PC-3 (cell line): ENCODE results near the gene PDIA6. TPM values are rescaled to one million over a fixed set of nuclear protein-coding genes. Genes with fewer than 3 reads are reported as not detected.
"Not testable (repeated sequence)": the region's sequence is repeated elsewhere in the genome, so short reads cannot be mapped to it uniquely, and the experiment has no call there.

ENCODE experiments used
- ATAC-seq: fragments of 200-7000 bp; cut with Tn5 transposase; 2 replicates; pipeline ENCODE4 v1.9.1; 2020; ENCODE audit warnings: mild to moderate bottlenecking, moderate library complexity
- BruUV-seq: library from RNA; stranded (reverse); fragments of 400-500 nt; replicated peaks from 2 replicates; lab custom pipeline; 2021; lab: Mats Ljungman, UMichigan
- CTCF ChIA-PET: fragments of 300-600 bp; sonication (Branson Sonifier 250); formaldehyde crosslinking; loops from one replicate; lab custom pipeline; 2022; ENCODE audit warnings: antibody characterized with exemption; lab: Charles Lee
- POLR2A ChIA-PET: fragments of 300-600 bp; sonication (Branson Sonifier 250); formaldehyde crosslinking; loops from one replicate; lab custom pipeline; 2022; ENCODE audit warnings: antibody characterized with exemption; ENCODE audit not compliant: unreplicated experiment; lab: Charles Lee
- DNase-seq: peaks from one replicate; pipeline ENCODE4 v3.0.0-alpha.2; 2015
- H2AFZ ChIP-seq: fragments of 300-600 bp; sonication (generic); 2 replicates; pipeline ENCODE4 v1.6.0; 2016; ENCODE audit warnings: antibody characterized with exemption, low read length
- H3F3A ChIP-seq: fragments of 300-600 bp; sonication (generic); one replicate; pipeline ENCODE4 v1.6.0; 2017; ENCODE audit warnings: antibody characterized with exemption, low read length, control low read depth, mild to moderate bottlenecking; ENCODE audit not compliant: unreplicated experiment
- H3K27ac ChIP-seq: fragments of 300-600 bp; sonication (generic); 2 replicates; pipeline ENCODE4 v1.5.1; 2016; ENCODE audit warnings: mild to moderate bottlenecking, low read length
- H3K27me3 ChIP-seq: fragments of 300-600 bp; sonication (generic); 2 replicates; pipeline ENCODE4 v1.6.1; 2016; ENCODE audit warnings: low read length, mixed read lengths
- H3K36me3 ChIP-seq: fragments of 300-600 bp; sonication (generic); 2 replicates; pipeline ENCODE4 v1.6.1; 2016; ENCODE audit warnings: low read depth, mixed run types, low read length, mixed read lengths
- H3K4me1 ChIP-seq: fragments of 300-600 bp; sonication (generic); 2 replicates; pipeline ENCODE4 v1.5.1; 2016; ENCODE audit warnings: low read length; ENCODE audit not compliant: insufficient read depth
- H3K4me2 ChIP-seq: fragments of 300-600 bp; sonication (generic); 2 replicates; pipeline ENCODE4 v1.6.0; 2016; ENCODE audit warnings: low read length
- H3K4me3 ChIP-seq: fragments of 300-600 bp; sonication (generic); 2 replicates; pipeline ENCODE4 v1.5.1; 2016; ENCODE audit warnings: mild to moderate bottlenecking, low read length, mixed read lengths
- H3K79me2 ChIP-seq: fragments of 300-600 bp; sonication (generic); 2 replicates; pipeline ENCODE4 v1.6.1; 2017; ENCODE audit warnings: low read length, mixed read lengths
- H3K9ac ChIP-seq: fragments of 300-600 bp; sonication (generic); 2 replicates; pipeline ENCODE4 v1.6.0; 2016; ENCODE audit warnings: mild to moderate bottlenecking, low read length
- H3K9me2 ChIP-seq: fragments of 300-600 bp; sonication (generic); replicated peaks from 2 replicates; pipeline ENCODE4 v1.6.1; 2016; ENCODE audit warnings: mixed run types, low read length, mixed read lengths
- H3K9me3 ChIP-seq: fragments of 300-600 bp; sonication (generic); 2 replicates; pipeline ENCODE4 v1.6.1; 2016; ENCODE audit warnings: low read length, mixed read lengths
- H4K20me1 ChIP-seq: fragments of 300-600 bp; sonication (generic); 2 replicates; pipeline ENCODE4 v1.6.1; 2016; ENCODE audit warnings: low read length, mixed read lengths
- CTCF ChIP-seq: fragments of 300-600 bp; sonication (generic); conservative IDR thresholded peaks from 2 replicates; pipeline ENCODE4 v1.5.1; 2017; ENCODE audit warnings: antibody characterized with exemption, low read depth, mild to moderate bottlenecking, low read length
- EZH2 ChIP-seq: fragments of 300-600 bp; sonication (generic); IDR thresholded peaks from one replicate; pipeline ENCODE4 v1.6.1; 2017; ENCODE audit warnings: antibody characterized with exemption, mild to moderate bottlenecking, low read length; ENCODE audit not compliant: unreplicated experiment
- EZH2phosphoT487 ChIP-seq: fragments of 300-600 bp; sonication (generic); IDR thresholded peaks from 2 replicates; pipeline ENCODE4 v1.6.1; 2018; ENCODE audit warnings: mild to moderate bottlenecking, antibody characterized with exemption, low read length, borderline replicate concordance
- intact Hi-C: fragments of 100-400 bp; cut with micrococcal nuclease; formaldehyde crosslinking; loops from 2 replicates; pipeline ENCODE4 v1.9.0; 2023
- total RNA-seq: library from RNA; depleted of rRNA; stranded (reverse); fragments of >200 nt; gene quantifications from 2 replicates; pipeline ENCODE4 v1.2.3, GENCODE V29; 2014

PDIA6 gene
- total RNA-seq, 1 experiment from 2014 or later, result 351 TPM

DNA sequence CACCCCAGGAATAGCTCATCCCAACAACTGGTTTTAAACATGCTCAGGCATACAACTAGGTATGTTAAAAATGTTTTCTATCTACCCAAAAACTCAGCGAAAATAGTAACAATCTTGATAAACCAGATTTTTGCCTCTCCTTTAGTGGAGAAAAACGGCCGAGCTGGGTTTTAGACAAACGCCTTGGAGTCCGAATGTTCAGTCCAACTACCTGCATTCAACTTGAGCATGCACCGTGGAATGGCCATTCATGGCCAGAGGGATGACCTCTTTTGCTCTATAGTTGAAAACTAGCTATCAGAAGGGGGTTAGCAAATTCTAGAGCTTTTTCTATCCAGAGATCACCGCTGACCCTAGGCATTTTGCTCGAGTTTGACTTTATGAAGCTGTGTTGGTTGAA, 30.8 kb downstream of the PDIA6 start:
- Histone ChIP-seq H3K4me1 (peaks cover 15% of the 10 kb centered on the region), H3K79me2 (no peaks in the 10 kb centered on the region; the same call in 1 of the 2 replicates), H3F3A (no peaks in the 10 kb centered on the region), H3K9me2 (no peaks in the 10 kb centered on the region), H4K20me1 (peaks cover 13% of the 10 kb centered on the region; the same call in 1 of the 2 replicates), H3K9ac (no peak overlapping the region), H3K27ac (no peak overlapping the region), H2AFZ (no peak overlapping the region), H3K4me2 (no peak overlapping the region), H3K4me3 (no peak overlapping the region), H3K27me3 (no peaks in the 10 kb centered on the region), H3K9me3 (no peaks in the 10 kb centered on the region), H3K36me3 (peaks cover 51% of the 10 kb centered on the region)
- TF ChIP-seq EZH2 (no peak), EZH2phosphoT487 (no peak), CTCF (no peak)
- DNase-seq (no peak), ATAC-seq (no peak)
- POLR2A ChIA-PET, result no interaction called here
- BruUV-seq, result no TSS peak
- intact Hi-C loops, result loop anchor here (5.0 kb wide), 1 partner anchor 74 kb away; no protein-coding TSS in a partner anchor
- CTCF ChIA-PET, result no interaction called here

- peaks cover 13% of the 10 kb centered on the region; the same call in 1 of the 2 replicates for H4K20me1 ChIP-seq
- H3K79me2 ChIP-seq, ATAC-seq, H3K4me2 ChIP-seq, H3K9me3 ChIP-seq, DNase-seq, H3K27ac ChIP-seq, H3K4me3 ChIP-seq, H3K27me3 ChIP-seq, POLR2A ChIA-PET, CTCF ChIA-PET, H3F3A ChIP-seq, H2AFZ ChIP-seq, BruUV-seq, H3K9ac ChIP-seq, H3K9me2 ChIP-seq: not testable (repeated sequence)
- H3K4me1 ChIP-seq, result peaks cover 15% of the 10 kb centered on the region
- intact Hi-C loops, result loop anchor here (5.0 kb wide), 1 partner anchor 74 kb away; no protein-coding TSS in a partner anchor
- peaks cover 45% of the 10 kb centered on the region for H3K36me3 ChIP-seq
Measured at GRCh38 chr2:10780821-10781220, 31.8 kb downstream of the PDIA6 start.

DNA sequence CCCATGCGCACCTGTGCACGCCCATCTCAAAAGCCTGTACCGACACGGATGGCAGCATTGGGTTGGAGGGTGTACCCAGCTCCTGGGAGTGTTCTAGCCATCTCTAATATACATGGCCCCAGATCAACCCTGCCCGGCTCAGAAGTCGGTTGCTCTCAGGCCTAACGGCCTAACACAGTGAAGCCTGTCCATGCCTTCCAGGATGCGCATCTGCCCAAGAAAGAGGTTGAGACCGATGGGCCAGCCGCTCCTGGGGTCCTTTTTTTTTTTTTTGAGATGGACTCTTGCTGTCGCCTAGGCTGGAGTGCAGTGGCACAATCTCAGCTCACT, 32.1 kb downstream of the PDIA6 start:
- no peak for DNase-seq
- no peak overlapping the region for H2AFZ ChIP-seq
- CTCF ChIA-PET, result no interaction called here
- BruUV-seq, result no TSS peak
- TF ChIP-seq EZH2phosphoT487 (no peak), EZH2 (no peak), CTCF (no peak)
- POLR2A ChIA-PET, result no interaction called here
- H3K9me3 ChIP-seq, result no peaks in the 10 kb centered on the region
- peaks cover 12% of the 10 kb centered on the region; the same call in 1 of the 2 replicates for H4K20me1 ChIP-seq
- no peak overlapping the region for H3K4me3 ChIP-seq
- no peak overlapping the region for H3K4me2 ChIP-seq
- no peaks in the 10 kb centered on the region for H3K27me3 ChIP-seq
- H3K9ac ChIP-seq, result no peak overlapping the region
- H3K36me3 ChIP-seq, result peaks cover 42% of the 10 kb centered on the region
- ATAC-seq, result no peak
- H3K4me1 ChIP-seq, result peaks cover 15% of the 10 kb centered on the region
- intact Hi-C loops, result loop anchor here (5.0 kb wide), 1 partner anchor 73 kb away; no protein-coding TSS in a partner anchor
- H3K27ac ChIP-seq, result no peak overlapping the region
- H3K9me2 ChIP-seq, result no peaks in the 10 kb centered on the region
- H3K79me2 ChIP-seq, result no peaks in the 10 kb centered on the region
- no peaks in the 10 kb centered on the region for H3F3A ChIP-seq
